Adrenal gland (tissue), 5 donors: Measurements from ENCODE around the gene BACE1.

Source experiments
- CTCF ChIP-seq, 6 experiments: fragments of 450-650 bp in 4 of 6; fragments of 200-600 bp in 2 of 6; sonication (generic) in 1 of 6; IDR thresholded peaks; 1 replicate in 5 of 6; 2 replicates in 1 of 6; pipeline versions ENCODE4 v1.5.1 to v1.8.0; 2016 to 2021; ENCODE audit warnings: antibody characterized with exemption in 6 of 6, mild to moderate bottlenecking in 2 of 6, moderate library complexity in 1 of 6
- POLR2A ChIP-seq, 2 donors: fragments of 450-650 bp; IDR thresholded peaks; one replicate each; pipeline ENCODE4 v1.6.1; 2017; ENCODE audit warnings: antibody characterized with exemption in 2 of 2, mild to moderate bottlenecking in 2 of 2, moderate library complexity in 1 of 2
- donor health status: DM: no; HTN: no; CAD: no.

GRCh38 chr11:117273550-117274289 is 42.3 kb downstream of the BACE1 start:
- no peak for TF ChIP-seq CTCF (IDR thresholded peaks at IDR 0.05)
- TF ChIP-seq POLR2A (IDR thresholded peaks at IDR 0.05), result no peak
